Fibroblast of lung (primary cell): ENCODE results near the gene CHAMP1. TPM values are rescaled to one million over a fixed set of nuclear protein-coding genes. Genes with fewer than 3 reads are reported as not detected.
A peak's percentile ranks its signal among the peaks of the same experiment; 100 is the strongest.

Experiments used
- DNase-seq, 2 donors: peaks; one replicate each; pipeline versions ENCODE4 v3.0.0 to v3.0.0-alpha.2; 2010; ENCODE audit warnings: low read depth in 2 of 2
- H2AFZ ChIP-seq: 2 replicates; pipeline ENCODE4 v1.5.1; 2012; ENCODE audit warnings: low read length, control low read depth, inconsistent platforms
- H3K27ac ChIP-seq: 2 replicates; pipeline ENCODE4 v1.5.1; 2011; ENCODE audit warnings: low read length, control low read depth; ENCODE audit not compliant: insufficient read depth
- H3K27me3 ChIP-seq: 2 replicates; pipeline ENCODE4 v1.5.1; 2011; ENCODE audit warnings: mild to moderate bottlenecking, low read length; ENCODE audit not compliant: control insufficient read depth, insufficient read depth
- H3K36me3 ChIP-seq: 2 replicates; pipeline ENCODE4 v1.5.1; 2011; ENCODE audit warnings: low read length; ENCODE audit not compliant: control insufficient read depth, insufficient read depth
- H3K4me1 ChIP-seq: 2 replicates; pipeline ENCODE4 v1.5.1; 2011; ENCODE audit warnings: low read length; ENCODE audit not compliant: control insufficient read depth, insufficient read depth; ENCODE audit errors: extremely low read depth
- H3K4me2 ChIP-seq: 2 replicates; pipeline ENCODE4 v1.5.1; 2011; ENCODE audit warnings: low read length, control low read depth; ENCODE audit not compliant: insufficient read depth; ENCODE audit errors: extremely low read depth
- H3K4me3 ChIP-seq, 4 experiments: fragments of 200-600 bp in 1 of 4; sonication (generic) in 1 of 4; replicated peaks in 1 of 4; 2 replicates each; pipeline ENCODE4 v1.5.1; 2011 to 2016; ENCODE audit warnings: low read length in 4 of 4, low read depth in 3 of 4, mild to moderate bottlenecking in 3 of 4, control low read depth in 2 of 4, inconsistent platforms in 1 of 4, mixed read lengths in 1 of 4; ENCODE audit not compliant: insufficient read depth in 1 of 4; ENCODE audit errors: control extremely low read depth in 1 of 4
- H3K79me2 ChIP-seq: 2 replicates; pipeline ENCODE4 v1.5.1; 2012; ENCODE audit warnings: mild to moderate bottlenecking, low read length, inconsistent platforms; ENCODE audit not compliant: control insufficient read depth, insufficient read depth
- H3K9ac ChIP-seq: 2 replicates; pipeline ENCODE4 v1.5.1; 2011; ENCODE audit warnings: mild to moderate bottlenecking, low read length, control low read depth; ENCODE audit not compliant: insufficient read depth
- H3K9me3 ChIP-seq: 2 replicates; pipeline ENCODE4 v1.5.1; 2012; ENCODE audit warnings: low read depth, low read length; ENCODE audit not compliant: control insufficient read depth, insufficient read depth
- H4K20me1 ChIP-seq: 2 replicates; pipeline ENCODE4 v1.5.1; 2011; ENCODE audit warnings: low read length; ENCODE audit not compliant: control insufficient read depth, insufficient read depth; ENCODE audit errors: extremely low read depth
- CTCF ChIP-seq, 2 donors: IDR thresholded peaks in 1 of 2; conservative IDR thresholded peaks in 1 of 2; 1 replicate in 1 of 2; 2 replicates in 1 of 2; pipeline ENCODE4 v1.5.1; 2011 to 2012; ENCODE audit warnings: low read length in 2 of 2, control low read depth in 1 of 2, inconsistent platforms in 1 of 2, low read depth in 1 of 2, mild to moderate bottlenecking in 1 of 2
- EZH2 ChIP-seq: IDR thresholded peaks from 2 replicates; pipeline ENCODE4 v1.5.1; 2012; ENCODE audit warnings: low read length, control low read depth, mild to moderate bottlenecking; ENCODE audit errors: missing control alignments
- polyA plus RNA-seq, 2 donors: library from polyadenylated mRNA; depleted of rRNA in 1 of 2; stranded (reverse) in 1 of 2; unstranded in 1 of 2; fragments of >200 nt; gene quantifications; 2 replicates each; pipeline ENCODE4 v1.2.1, GENCODE V29; 2011 to 2012; ENCODE audit warnings: missing spikeins in 1 of 2
- total RNA-seq: library from RNA; depleted of rRNA; stranded (reverse); fragments of >200 nt; gene quantifications from 2 replicates; pipeline ENCODE4 v1.2.1, GENCODE V29; 2014

The CHAMP1 gene
- total and polyA plus RNA-seq, 2 donors (not counting 1 experiment from before 2014, with no cell fraction given) = 14.5 to 35.2 TPM

- H3K9ac ChIP-seq = no peak overlapping the region
- DNase-seq = no peak
Measured at GRCh38 chr13:114311908-114312307, 2.4 kb upstream of the CHAMP1 start.

GRCh38 chr13:114313061-114313860, 1.0 kb upstream of the CHAMP1 start:
- Histone ChIP-seq H3K27ac (peak overlapping the region; percentile 79), H3K4me1 (peaks cover 6% of the 10 kb centered on the region), H3K79me2 (peaks cover 37% of the 10 kb centered on the region), H3K9ac (peak overlapping the region; percentile 91), H3K9me3 (no peaks in the 10 kb centered on the region), H2AFZ (peak overlapping the region; percentile 72), H3K4me2 (peak overlapping the region; percentile 77), H4K20me1 (no peaks in the 10 kb centered on the region), H3K36me3 (no peaks in the 10 kb centered on the region), H3K4me3 (peak overlapping the region; percentile 43 to 87 (median 68)), H3K27me3 (no peaks in the 10 kb centered on the region)
- peak in 1 of 2 donors; percentile 22 for DNase-seq
- TF ChIP-seq EZH2 = no peak
- TF ChIP-seq CTCF (conservative IDR thresholded peaks at IDR 0.05 in 1 of 2, IDR thresholded peaks at IDR 0.05 in 1 of 2; ENCODE audit: low read depth in 1 of 2, low read length in 2 of 2) = no peak

More at GRCh38 chr13:114311908-114312307, 2.4 kb upstream of the CHAMP1 start:
- Histone ChIP-seq H4K20me1 (no peaks in the 10 kb centered on the region), H3K4me2 (no peak overlapping the region), H3K27ac (no peak overlapping the region), H3K36me3 (no peaks in the 10 kb centered on the region), H2AFZ (no peak overlapping the region), H3K27me3 (no peaks in the 10 kb centered on the region), H3K79me2 (peaks cover 23% of the 10 kb centered on the region), H3K4me3 (no peak overlapping the region), H3K9me3 (no peaks in the 10 kb centered on the region), H3K4me1 (peaks cover 4% of the 10 kb centered on the region)
- TF ChIP-seq CTCF (conservative IDR thresholded peaks at IDR 0.05 in 1 of 2, IDR thresholded peaks at IDR 0.05 in 1 of 2; ENCODE audit: low read depth in 1 of 2, low read length in 2 of 2) = no peak
- TF ChIP-seq EZH2 = no peak

GRCh38 chr13:114315074-114315785, 927 bp downstream of the CHAMP1 start:
- Histone ChIP-seq H3K27me3 (no peaks in the 10 kb centered on the region), H3K4me2 (peak overlapping the region; percentile 94), H2AFZ (no peak overlapping the region), H3K4me3 (peak overlapping the region; percentile 67 to 90 (median 88)), H4K20me1 (peaks cover 5% of the 10 kb centered on the region), H3K9ac (peak overlapping the region; percentile 91), H3K9me3 (no peaks in the 10 kb centered on the region), H3K27ac (peak overlapping the region; percentile 88), H3K4me1 (peaks cover 20% of the 10 kb centered on the region), H3K79me2 (peaks cover 50% of the 10 kb centered on the region), H3K36me3 (peaks cover 2% of the 10 kb centered on the region)
- DNase-seq = peak in 1 of 2 donors; percentile 6
- TF ChIP-seq CTCF (conservative IDR thresholded peaks at IDR 0.05 in 1 of 2, IDR thresholded peaks at IDR 0.05 in 1 of 2; ENCODE audit: low read depth in 1 of 2, low read length in 2 of 2) (no peak), EZH2 (no peak)
